Right lobe of liver (tissue), 6 donors: Measurements from ENCODE around the gene SLCO3A1. TPM values are rescaled to one million over a fixed set of nuclear protein-coding genes. Genes with fewer than 3 reads are reported as not detected.

Source experiments
- ATAC-seq, 4 donors: fragments of 200-7000 bp; cut with Tn5 transposase; one replicate each; pipeline ENCODE4 v1.9.1; 2020; ENCODE audit warnings: mild to moderate bottlenecking in 4 of 4, moderate library complexity in 4 of 4
- DNase-seq, 3 donors: peaks; one replicate each; pipeline ENCODE4 v3.0.0-alpha.2; 2020
- H3K27ac ChIP-seq, 3 donors: fragments of 200-600 bp; one replicate each; pipeline ENCODE4 v1.8.0; 2022
- H3K27me3 ChIP-seq, 2 donors: fragments of 200-600 bp; one replicate each; pipeline ENCODE4 v1.8.0; 2022
- H3K36me3 ChIP-seq, 4 donors: fragments of 200-600 bp; sonication (generic) in 1 of 4; one replicate each; pipeline versions ENCODE4 v1.5.1 to v1.8.0; 2017 to 2022; ENCODE audit warnings: control low read depth in 1 of 4
- H3K4me1 ChIP-seq, 4 donors: fragments of 200-600 bp; sonication (generic) in 1 of 4; one replicate each; pipeline versions ENCODE4 v1.5.1 to v1.8.0; 2017 to 2022; ENCODE audit warnings: control low read depth in 1 of 4
- H3K4me3 ChIP-seq, 3 donors: fragments of 200-600 bp; one replicate each; pipeline ENCODE4 v1.8.0; 2022
- H3K9me3 ChIP-seq, 4 donors: fragments of 200-600 bp; sonication (generic) in 1 of 4; one replicate each; pipeline versions ENCODE4 v1.5.1 to v1.8.0; 2017 to 2022; ENCODE audit warnings: control low read depth in 1 of 4
- POLR2A ChIP-seq: fragments of 450-650 bp; IDR thresholded peaks from one replicate; pipeline ENCODE4 v1.6.1; 2017; ENCODE audit warnings: antibody characterized with exemption, mild to moderate bottlenecking
- WGBS: methylation state at CpG from one replicate; pipeline ENCODE4 v1.1.6; 2018; ENCODE audit warnings: low coverage, low lambda C conversion rate; ENCODE audit not compliant: insufficient coverage; ENCODE audit errors: missing lambda C conversion rate; 5-methylcytosine and 5-hydroxymethylcytosine counted together
- intact Hi-C, 2 donors: fragments of 100-400 bp; cut with DNase I; formaldehyde crosslinking; loops; one replicate each; pipeline versions ENCODE4 v1.11.2 to v1.14.1; 2022
- total RNA-seq, 6 experiments: library from RNA; depleted of rRNA in 2 of 6; stranded (reverse); fragments of >200 nt in 2 of 6; fragmentation: NEBNext Ultra II Directional in 3 of 6; extraction: Animal tissue kit (Norgen Biotek cat#: 25700) in 3 of 6; gene quantifications; one replicate each; pipeline versions ENCODE4 v1.1.0 to v1.2.4, GENCODE V29; 2016 to 2023
- TF ChIP-seq, protein P1 (sequence below), 4 donors: fragments of 200-600 bp in 3 of 4; fragments of 450-650 bp in 1 of 4; IDR thresholded peaks; one replicate each; pipeline versions ENCODE4 v1.5.1 to v1.8.0; 2016 to 2022; ENCODE audit warnings: antibody characterized with exemption in 4 of 4, mild to moderate bottlenecking in 2 of 4
- donor health status: DM: no; HTN: yes; CAD: no.
- donor health status: DM: no; HTN: no; CAD: no.
- donor health status: DM: no; HTN: no; CAD: no.
- donor health status: DM: no; HTN: yes; CAD: no.
- donor health status: DM: no; HTN: yes; CAD: no.

SLCO3A1 gene
- total RNA-seq, 6 experiments from 2014 or later, result 2.4 to 7.7 (median 3.7) TPM

DNA sequence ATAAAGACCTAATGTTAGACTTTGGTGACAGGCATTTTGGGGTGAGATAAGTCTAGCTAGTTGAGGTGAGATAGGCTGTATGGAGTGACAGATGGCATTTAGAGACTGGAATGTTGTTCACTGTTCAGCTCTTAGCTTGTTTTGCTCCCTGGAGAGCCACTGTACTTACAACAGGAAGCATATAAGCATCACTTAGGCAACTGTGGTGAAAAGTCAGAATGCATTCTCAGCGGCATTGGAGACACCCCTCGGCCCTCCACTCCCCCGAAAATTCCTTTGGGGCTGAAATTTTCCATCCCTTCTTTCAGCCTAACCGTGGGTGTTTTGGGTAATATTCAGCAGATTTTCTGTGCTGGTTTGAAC, 73.4 kb downstream of the SLCO3A1 start:
- Histone ChIP-seq H3K4me3 (no peak overlapping the region), H3K4me1 (no peaks in the 10 kb centered on the region), H3K27me3 (no peaks in the 10 kb centered on the region), H3K36me3 (no peaks in the 10 kb centered on the region), H3K27ac (no peak overlapping the region), H3K9me3 (no peaks in the 10 kb centered on the region)
- intact Hi-C loops, result no loop called here
- TF ChIP-seq, protein P1, sequence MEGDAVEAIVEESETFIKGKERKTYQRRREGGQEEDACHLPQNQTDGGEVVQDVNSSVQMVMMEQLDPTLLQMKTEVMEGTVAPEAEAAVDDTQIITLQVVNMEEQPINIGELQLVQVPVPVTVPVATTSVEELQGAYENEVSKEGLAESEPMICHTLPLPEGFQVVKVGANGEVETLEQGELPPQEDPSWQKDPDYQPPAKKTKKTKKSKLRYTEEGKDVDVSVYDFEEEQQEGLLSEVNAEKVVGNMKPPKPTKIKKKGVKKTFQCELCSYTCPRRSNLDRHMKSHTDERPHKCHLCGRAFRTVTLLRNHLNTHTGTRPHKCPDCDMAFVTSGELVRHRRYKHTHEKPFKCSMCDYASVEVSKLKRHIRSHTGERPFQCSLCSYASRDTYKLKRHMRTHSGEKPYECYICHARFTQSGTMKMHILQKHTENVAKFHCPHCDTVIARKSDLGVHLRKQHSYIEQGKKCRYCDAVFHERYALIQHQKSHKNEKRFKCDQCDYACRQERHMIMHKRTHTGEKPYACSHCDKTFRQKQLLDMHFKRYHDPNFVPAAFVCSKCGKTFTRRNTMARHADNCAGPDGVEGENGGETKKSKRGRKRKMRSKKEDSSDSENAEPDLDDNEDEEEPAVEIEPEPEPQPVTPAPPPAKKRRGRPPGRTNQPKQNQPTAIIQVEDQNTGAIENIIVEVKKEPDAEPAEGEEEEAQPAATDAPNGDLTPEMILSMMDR (IDR thresholded peaks at IDR 0.05), result no peak
- TF ChIP-seq POLR2A, result no peak
- DNase-seq (no peak), ATAC-seq (peak in 1 of 4 donors; percentile 34)
- 27% methylated on average over 4 of the region's 4 CpGs for WGBS

DNA sequence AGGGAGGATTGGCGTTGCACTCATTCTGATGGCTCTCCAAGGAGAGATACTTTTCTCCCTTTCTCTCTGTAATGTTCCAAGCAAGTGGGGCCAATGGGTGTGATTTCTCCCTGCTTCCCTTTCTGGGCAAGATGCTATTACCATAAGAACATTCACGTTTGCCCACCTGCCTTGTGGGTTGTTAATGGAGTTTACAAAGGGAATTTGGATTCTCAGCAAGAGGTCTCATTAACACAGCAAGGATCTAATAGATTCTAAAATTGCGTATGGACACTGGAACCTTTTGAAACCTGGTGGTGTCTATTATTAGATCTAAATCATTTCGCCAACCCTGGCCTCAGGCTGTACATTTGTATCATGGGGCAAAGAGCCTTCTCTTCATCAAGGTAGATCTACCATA, 74.1 kb downstream of the SLCO3A1 start:
- Histone ChIP-seq H3K9me3 (no peaks in the 10 kb centered on the region), H3K4me3 (no peak overlapping the region), H3K27me3 (no peaks in the 10 kb centered on the region), H3K27ac (no peak overlapping the region), H3K36me3 (no peaks in the 10 kb centered on the region), H3K4me1 (no peaks in the 10 kb centered on the region)
- DNase-seq (no peak), ATAC-seq (no peak)
- intact Hi-C loops, result no loop called here
- WGBS, result 67% methylated on average over 2 of the region's 4 CpGs
- TF ChIP-seq, protein P1 (IDR thresholded peaks at IDR 0.05), result no peak
- TF ChIP-seq POLR2A, result no peak

DNA sequence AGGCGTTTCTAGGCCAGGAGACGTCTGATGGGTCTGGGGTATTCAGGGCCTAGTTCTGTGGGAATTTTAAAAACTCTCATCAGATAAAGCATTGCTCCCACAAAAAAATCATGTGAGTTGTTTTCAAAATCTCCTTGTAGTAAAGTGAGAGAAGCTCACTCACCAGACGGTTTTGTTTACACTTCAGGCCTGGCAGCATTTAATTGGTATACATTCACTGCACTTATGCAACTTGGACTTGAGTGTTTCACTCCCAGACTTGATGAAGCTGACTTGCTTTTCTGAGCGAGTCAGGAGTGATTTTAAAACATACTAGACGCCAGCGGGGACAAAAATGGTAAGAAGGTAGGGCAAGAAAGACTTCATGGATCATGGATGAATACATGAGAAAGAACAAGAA, 75.2 kb downstream of the SLCO3A1 start:
- ATAC-seq (no peak), DNase-seq (no peak)
- Histone ChIP-seq H3K4me1 (no peaks in the 10 kb centered on the region), H3K4me3 (no peak overlapping the region), H3K9me3 (no peaks in the 10 kb centered on the region), H3K36me3 (no peaks in the 10 kb centered on the region), H3K27ac (no peak overlapping the region), H3K27me3 (no peaks in the 10 kb centered on the region)
- intact Hi-C loops, result no loop called here
- WGBS, result 71% methylated on average over 6 of the region's 6 CpGs
- TF ChIP-seq, protein P1 (IDR thresholded peaks at IDR 0.05), result no peak
- no peak for TF ChIP-seq POLR2A

GRCh38 chr15:91929509-91929908, 76.0 kb downstream of the SLCO3A1 start:
- no peak for ATAC-seq
- TF ChIP-seq, protein P1 (IDR thresholded peaks at IDR 0.05), result no peak
- TF ChIP-seq POLR2A, result no peak
- no peak for DNase-seq
- Histone ChIP-seq H3K4me3 (no peak overlapping the region), H3K4me1 (no peaks in the 10 kb centered on the region), H3K36me3 (no peaks in the 10 kb centered on the region), H3K27me3 (no peaks in the 10 kb centered on the region), H3K27ac (no peak overlapping the region), H3K9me3 (no peaks in the 10 kb centered on the region)
- WGBS, result 78% methylated on average over 2 of the region's 2 CpGs
- intact Hi-C loops, result no loop called here

GRCh38 chr15:91930092-91930491, 76.6 kb downstream of the SLCO3A1 start:
- Histone ChIP-seq H3K36me3 (no peaks in the 10 kb centered on the region), H3K27ac (no peak overlapping the region), H3K4me3 (no peak overlapping the region), H3K27me3 (no peaks in the 10 kb centered on the region), H3K9me3 (no peaks in the 10 kb centered on the region), H3K4me1 (no peaks in the 10 kb centered on the region)
- intact Hi-C loops, result no loop called here
- ATAC-seq, result no peak
- DNase-seq, result no peak
- no peak for TF ChIP-seq POLR2A
- TF ChIP-seq, protein P1 (IDR thresholded peaks at IDR 0.05), result no peak
- 55% methylated on average over 2 of the region's 2 CpGs for WGBS
